ENCODE data around the gene PRTFDC1. TPM values are rescaled to one million over a fixed set of nuclear protein-coding genes. Genes with fewer than 3 reads are reported as not detected.

Gene PRTFDC1
- total RNA-seq, 2 experiments from 2014 or later = 1.4 to 1.7 TPM

GRCh38 chr10:24869354-24870015 lies 82.9 kb downstream of the PRTFDC1 start:
- ChIA-PET POLR2A (no interaction called here), CTCF (no interaction called here)
- Mint-ChIP-seq H3K36me3 (ENCODE audit: low read depth) (no peaks in the 10 kb centered on the region), H3K27ac (no peak overlapping the region), H3K27me3 (no peaks in the 10 kb centered on the region), H3K4me1 (peaks cover 33% of the 10 kb centered on the region), H3K9me3 (peaks cover 7% of the 10 kb centered on the region), H3K4me3 (no peak overlapping the region)
- no peak for DNase-seq

- H3K4me1 Mint-ChIP-seq = peaks cover 38% of the 10 kb centered on the region
- no peaks in the 10 kb centered on the region for H3K36me3 Mint-ChIP-seq (ENCODE audit: low read depth)
- CTCF ChIA-PET = no interaction called here
- no peak overlapping the region for H3K4me3 Mint-ChIP-seq
- H3K27me3 Mint-ChIP-seq = no peaks in the 10 kb centered on the region
- POLR2A ChIA-PET = no interaction called here
- DNase-seq = no peak
- no peak overlapping the region for H3K27ac Mint-ChIP-seq
- H3K9me3 Mint-ChIP-seq = no peaks in the 10 kb centered on the region
Measured at GRCh38 chr10:24866604-24867583, 85.5 kb downstream of the PRTFDC1 start.

GRCh38 chr10:24865783-24866182 lies 86.6 kb downstream of the PRTFDC1 start:
- Mint-ChIP-seq H3K36me3 (ENCODE audit: low read depth) (no peaks in the 10 kb centered on the region), H3K27me3 (no peaks in the 10 kb centered on the region), H3K4me1 (peaks cover 38% of the 10 kb centered on the region), H3K4me3 (no peak overlapping the region), H3K27ac (no peak overlapping the region), H3K9me3 (no peaks in the 10 kb centered on the region)
- DNase-seq = no peak
- CTCF ChIA-PET = interaction anchor here (0.6 to 1.5 kb wide), 2 partner anchors 161 to 215 kb away, joined by 4 read pairs; no protein-coding TSS in a partner anchor
- POLR2A ChIA-PET = interaction anchor here (0.8 kb wide), 1 partner anchor 22 kb away, joined by 3 read pairs; no protein-coding TSS in a partner anchor

- Mint-ChIP-seq H3K9me3 (no peaks in the 10 kb centered on the region), H3K27ac (no peak overlapping the region), H3K36me3 (ENCODE audit: low read depth) (no peaks in the 10 kb centered on the region), H3K4me1 (peaks cover 28% of the 10 kb centered on the region), H3K4me3 (no peak overlapping the region), H3K27me3 (no peaks in the 10 kb centered on the region)
- no peak for DNase-seq
- POLR2A ChIA-PET = no interaction called here
- CTCF ChIA-PET = interaction anchor here (0.6 kb wide), 1 partner anchor 24 kb away, joined by 3 read pairs; no protein-coding TSS in a partner anchor
Measured at GRCh38 chr10:24862589-24862988, 89.8 kb downstream of the PRTFDC1 start.

GRCh38 chr10:24858288-24859270 lies 93.8 kb downstream of the PRTFDC1 start:
- CTCF ChIA-PET = no interaction called here
- H3K4me3 Mint-ChIP-seq = no peak overlapping the region

GRCh38 chr10:24857031-24857725 lies 95.2 kb downstream of the PRTFDC1 start:
- no peak overlapping the region for H3K27ac Mint-ChIP-seq
- ChIA-PET CTCF (no interaction called here), POLR2A (no interaction called here)
- no peaks in the 10 kb centered on the region for H3K4me1 Mint-ChIP-seq
- no peaks in the 10 kb centered on the region for H3K9me3 Mint-ChIP-seq
- no peak for DNase-seq
- H3K4me3 Mint-ChIP-seq = no peak overlapping the region
- no peaks in the 10 kb centered on the region for H3K27me3 Mint-ChIP-seq
- no peaks in the 10 kb centered on the region for H3K36me3 Mint-ChIP-seq (ENCODE audit: low read depth)

More at GRCh38 chr10:24858288-24859270, 93.8 kb downstream of the PRTFDC1 start:
- POLR2A ChIA-PET = no interaction called here
- Mint-ChIP-seq H3K9me3 (no peaks in the 10 kb centered on the region), H3K27me3 (no peaks in the 10 kb centered on the region), H3K36me3 (ENCODE audit: low read depth) (no peaks in the 10 kb centered on the region), H3K27ac (no peak overlapping the region), H3K4me1 (no peaks in the 10 kb centered on the region)
- DNase-seq = no peak

- CTCF ChIA-PET = no interaction called here
- POLR2A ChIA-PET = no interaction called here
- no peak for DNase-seq
- H3K4me1 Mint-ChIP-seq = peaks cover 3% of the 10 kb centered on the region
- H3K27ac Mint-ChIP-seq = no peak overlapping the region
- no peaks in the 10 kb centered on the region for H3K9me3 Mint-ChIP-seq
- no peaks in the 10 kb centered on the region for H3K36me3 Mint-ChIP-seq (ENCODE audit: low read depth)
- H3K4me3 Mint-ChIP-seq = no peak overlapping the region
- H3K27me3 Mint-ChIP-seq = peaks cover 2% of the 10 kb centered on the region
Measured at GRCh38 chr10:24854256-24854655, 98.2 kb downstream of the PRTFDC1 start.

GRCh38 chr10:24853661-24854060 lies 98.7 kb downstream of the PRTFDC1 start:
- no peak overlapping the region for H3K4me3 Mint-ChIP-seq
- H3K4me1 Mint-ChIP-seq = peaks cover 3% of the 10 kb centered on the region
- no peak for DNase-seq
- H3K9me3 Mint-ChIP-seq = no peaks in the 10 kb centered on the region
- ChIA-PET CTCF (no interaction called here), POLR2A (no interaction called here)
- peaks cover 2% of the 10 kb centered on the region for H3K27me3 Mint-ChIP-seq
- no peak overlapping the region for H3K27ac Mint-ChIP-seq
- H3K36me3 Mint-ChIP-seq (ENCODE audit: low read depth) = no peaks in the 10 kb centered on the region

GRCh38 chr10:24851629-24852028 lies 100.8 kb downstream of the PRTFDC1 start:
- Mint-ChIP-seq H3K4me3 (no peak overlapping the region), H3K27me3 (peaks cover 2% of the 10 kb centered on the region), H3K4me1 (peaks cover 5% of the 10 kb centered on the region), H3K36me3 (ENCODE audit: low read depth) (no peaks in the 10 kb centered on the region), H3K27ac (no peak overlapping the region), H3K9me3 (no peaks in the 10 kb centered on the region)
- DNase-seq = no peak
- CTCF ChIA-PET = no interaction called here
- POLR2A ChIA-PET = no interaction called here

- Mint-ChIP-seq H3K4me1 (peaks cover 5% of the 10 kb centered on the region), H3K27ac (no peak overlapping the region), H3K9me3 (no peaks in the 10 kb centered on the region), H3K27me3 (peaks cover 2% of the 10 kb centered on the region), H3K36me3 (ENCODE audit: low read depth) (no peaks in the 10 kb centered on the region), H3K4me3 (no peak overlapping the region)
- ChIA-PET POLR2A (no interaction called here), CTCF (no interaction called here)
- DNase-seq = no peak
Measured at GRCh38 chr10:24850727-24851296, 101.6 kb downstream of the PRTFDC1 start.

- POLR2A ChIA-PET = no interaction called here
- CTCF ChIA-PET = interaction anchor here (1.8 kb wide), 1 partner anchor 232 kb away, joined by 8 read pairs; no protein-coding TSS in a partner anchor
Measured at GRCh38 chr10:24849501-24850299, 102.7 kb downstream of the PRTFDC1 start.

More at GRCh38 chr10:24849501-24850299, 102.7 kb downstream of the PRTFDC1 start:
- Mint-ChIP-seq H3K36me3 (ENCODE audit: low read depth) (no peaks in the 10 kb centered on the region), H3K4me3 (no peak overlapping the region), H3K27ac (no peak overlapping the region), H3K27me3 (peaks cover 2% of the 10 kb centered on the region), H3K9me3 (no peaks in the 10 kb centered on the region), H3K4me1 (peaks cover 5% of the 10 kb centered on the region)
- no peak for DNase-seq
